Hepatocyte (in vitro differentiated cells): ENCODE data around the gene RASGEF1C. TPM values are rescaled to one million over a fixed set of nuclear protein-coding genes. Genes with fewer than 3 reads are reported as not detected.

Experiments used
- DNase-seq: peaks from one replicate; pipeline ENCODE4 v3.0.0-alpha.2; 2016; ENCODE audit warnings: low spot score
- H2AFZ ChIP-seq: fragments of 200-600 bp; sonication (generic); 2 replicates; pipeline ENCODE4 v1.6.0; 2016; ENCODE audit warnings: antibody characterized with exemption, mild to moderate bottlenecking
- H3K27ac ChIP-seq: fragments of 200-600 bp; sonication (generic); 2 replicates; pipeline ENCODE4 v1.5.1; 2016; ENCODE audit warnings: mild to moderate bottlenecking
- H3K27me3 ChIP-seq: fragments of 200-600 bp; sonication (generic); 2 replicates; pipeline ENCODE4 v1.6.1; 2016
- H3K36me3 ChIP-seq: fragments of 200-600 bp; sonication (generic); replicated peaks from 2 replicates; pipeline ENCODE4 v1.5.1; 2016; ENCODE audit warnings: low read depth; ENCODE audit not compliant: insufficient read depth
- H3K4me1 ChIP-seq: fragments of 200-600 bp; sonication (generic); 2 replicates; pipeline ENCODE4 v1.5.1; 2016; ENCODE audit warnings: mild to moderate bottlenecking, moderate library complexity; ENCODE audit not compliant: insufficient read depth
- H3K4me2 ChIP-seq: fragments of 200-600 bp; sonication (generic); 2 replicates; pipeline ENCODE4 v1.6.0; 2016
- H3K4me3 ChIP-seq: fragments of 200-600 bp; sonication (generic); 2 replicates; pipeline ENCODE4 v1.5.1; 2016; ENCODE audit warnings: mild to moderate bottlenecking
- H3K79me2 ChIP-seq: fragments of 200-600 bp; sonication (generic); 2 replicates; pipeline ENCODE4 v1.6.0; 2017; ENCODE audit warnings: mild to moderate bottlenecking
- H3K9me2 ChIP-seq: fragments of 200-600 bp; sonication (generic); replicated peaks from 2 replicates; pipeline ENCODE4 v1.6.0; 2017; ENCODE audit warnings: mild to moderate bottlenecking; ENCODE audit not compliant: insufficient read depth
- H3K9me3 ChIP-seq: fragments of 200-600 bp; sonication (generic); 2 replicates; pipeline ENCODE4 v1.5.1; 2016; ENCODE audit warnings: low read depth, mild to moderate bottlenecking
- H4K20me1 ChIP-seq: fragments of 200-600 bp; sonication (generic); 2 replicates; pipeline ENCODE4 v1.6.0; 2016; ENCODE audit warnings: mild to moderate bottlenecking; ENCODE audit not compliant: insufficient read depth, poor library complexity, severe bottlenecking
- EZH2 ChIP-seq: fragments of 200-600 bp; sonication (generic); IDR thresholded peaks from 2 replicates; pipeline ENCODE4 v1.6.1; 2016; ENCODE audit warnings: antibody characterized with exemption, mild to moderate bottlenecking, borderline replicate concordance
- EZH2phosphoT487 ChIP-seq: fragments of 200-600 bp; sonication (generic); IDR thresholded peaks from one replicate; pipeline ENCODE4 v1.6.1; 2018; ENCODE audit warnings: antibody characterized with exemption, mild to moderate bottlenecking, low read depth, moderate library complexity; ENCODE audit not compliant: unreplicated experiment, severe bottlenecking
- WGBS: methylation state at CpG from one replicate; pipeline ENCODE4 v1.1.6; 2016; ENCODE audit warnings: low lambda C conversion rate; ENCODE audit errors: missing lambda C conversion rate; 5-methylcytosine and 5-hydroxymethylcytosine counted together
- polyA plus RNA-seq: library from polyadenylated mRNA; unstranded; fragments of >200 nt; fragmentation: Nextera tagmentation; extraction: Ambion mirVana; gene quantifications from 2 replicates; pipeline ENCODE4 v1.2.1, GENCODE V29; 2016
- total RNA-seq: library from RNA; depleted of rRNA; stranded (reverse); fragments of >200 nt; gene quantifications from 2 replicates; pipeline ENCODE4 v1.2.3, GENCODE V29; 2014
- TF ChIP-seq, protein P1 (sequence below): fragments of 200-600 bp; sonication (generic); IDR thresholded peaks from 2 replicates; pipeline ENCODE4 v1.5.1; 2016; ENCODE audit warnings: antibody characterized with exemption, mild to moderate bottlenecking; ENCODE audit not compliant: poor library complexity

The RASGEF1C gene
- total and polyA plus RNA-seq, 2 experiments from 2014 or later, result not detected

DNA sequence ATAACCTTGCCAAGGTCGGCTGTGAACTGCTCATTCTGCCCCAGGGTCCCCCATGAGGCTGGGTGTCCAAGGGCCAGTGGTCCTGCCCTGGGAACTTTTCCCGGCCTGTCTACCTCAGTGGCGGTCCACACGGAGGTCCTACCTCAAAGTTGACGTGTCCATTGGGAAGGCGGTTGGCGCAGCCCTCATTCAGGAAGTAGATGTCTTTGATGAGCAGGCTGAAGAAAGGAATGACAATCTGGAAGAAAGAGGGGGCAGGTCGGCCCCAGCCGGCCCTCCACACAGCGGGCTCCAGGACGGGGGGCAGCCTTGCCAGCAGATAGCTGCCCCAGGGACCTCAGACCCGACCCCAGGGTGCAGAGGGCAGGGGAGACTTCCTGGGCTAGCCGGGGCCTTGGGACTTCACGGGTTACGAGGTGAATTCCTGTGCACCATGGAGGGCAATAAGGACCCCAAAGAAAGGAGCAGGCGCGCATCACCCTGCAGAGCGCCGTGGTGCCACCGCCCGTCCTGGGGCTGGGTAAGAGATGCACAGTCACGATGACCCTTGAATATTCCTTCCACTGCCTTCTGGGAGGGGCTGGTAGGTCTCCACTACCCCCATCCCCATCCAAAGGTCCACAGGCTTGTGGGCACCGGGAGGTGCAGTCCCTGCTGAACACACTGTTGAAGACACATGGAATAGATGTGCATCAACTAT, 94.6 kb downstream of the RASGEF1C start:
- no peaks in the 10 kb centered on the region for H3K4me1 ChIP-seq

DNA sequence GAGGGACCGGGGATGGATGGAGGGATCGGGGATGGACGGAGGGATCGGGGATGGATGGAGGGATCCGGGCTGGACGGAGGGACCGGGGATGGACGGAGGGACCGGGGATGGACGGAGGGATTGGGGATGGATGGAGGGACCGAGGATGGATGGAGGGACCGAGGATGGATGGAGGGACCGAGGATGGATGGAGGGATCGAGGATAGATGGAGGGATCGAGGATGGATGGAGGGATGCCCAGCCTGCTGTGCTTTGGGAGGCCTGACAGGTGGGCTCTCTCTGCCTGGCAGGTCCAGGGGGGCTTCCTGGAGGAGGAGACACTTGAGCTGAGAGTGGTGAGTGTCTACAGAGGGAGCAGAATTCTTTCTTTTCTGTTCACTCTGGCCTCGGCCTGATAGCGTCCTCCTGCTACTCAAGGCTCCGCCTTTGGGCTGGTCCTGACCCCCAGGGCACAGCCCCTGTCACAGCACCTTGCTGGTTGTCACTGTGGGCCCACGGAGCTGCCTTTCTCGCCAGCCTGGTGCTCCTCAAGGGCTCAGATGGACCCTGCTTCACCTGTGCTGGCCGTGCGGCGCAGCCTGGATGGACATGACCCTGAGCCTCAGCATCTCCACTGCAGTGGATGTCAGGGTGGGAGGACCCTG, 95.2 kb downstream of the RASGEF1C start:
- DNase-seq, result no peak
- H3K4me3 ChIP-seq, result no peak overlapping the region
- TF ChIP-seq, protein P1, sequence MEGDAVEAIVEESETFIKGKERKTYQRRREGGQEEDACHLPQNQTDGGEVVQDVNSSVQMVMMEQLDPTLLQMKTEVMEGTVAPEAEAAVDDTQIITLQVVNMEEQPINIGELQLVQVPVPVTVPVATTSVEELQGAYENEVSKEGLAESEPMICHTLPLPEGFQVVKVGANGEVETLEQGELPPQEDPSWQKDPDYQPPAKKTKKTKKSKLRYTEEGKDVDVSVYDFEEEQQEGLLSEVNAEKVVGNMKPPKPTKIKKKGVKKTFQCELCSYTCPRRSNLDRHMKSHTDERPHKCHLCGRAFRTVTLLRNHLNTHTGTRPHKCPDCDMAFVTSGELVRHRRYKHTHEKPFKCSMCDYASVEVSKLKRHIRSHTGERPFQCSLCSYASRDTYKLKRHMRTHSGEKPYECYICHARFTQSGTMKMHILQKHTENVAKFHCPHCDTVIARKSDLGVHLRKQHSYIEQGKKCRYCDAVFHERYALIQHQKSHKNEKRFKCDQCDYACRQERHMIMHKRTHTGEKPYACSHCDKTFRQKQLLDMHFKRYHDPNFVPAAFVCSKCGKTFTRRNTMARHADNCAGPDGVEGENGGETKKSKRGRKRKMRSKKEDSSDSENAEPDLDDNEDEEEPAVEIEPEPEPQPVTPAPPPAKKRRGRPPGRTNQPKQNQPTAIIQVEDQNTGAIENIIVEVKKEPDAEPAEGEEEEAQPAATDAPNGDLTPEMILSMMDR, result no peak
- TF ChIP-seq EZH2phosphoT487 (no peak), EZH2 (no peak)
- WGBS, result 93% methylated on average over 13 of the region's 23 CpGs
- H3K27me3 ChIP-seq, result no peaks in the 10 kb centered on the region
- no peak overlapping the region for H2AFZ ChIP-seq
- no peaks in the 10 kb centered on the region for H3K9me3 ChIP-seq
- H4K20me1 ChIP-seq, result no peaks in the 10 kb centered on the region
- H3K79me2 ChIP-seq, result no peaks in the 10 kb centered on the region
- no peak overlapping the region for H3K4me2 ChIP-seq
- H3K4me1 ChIP-seq, result no peaks in the 10 kb centered on the region
- H3K9me2 ChIP-seq, result no peaks in the 10 kb centered on the region
- no peaks in the 10 kb centered on the region for H3K36me3 ChIP-seq
- no peak overlapping the region for H3K27ac ChIP-seq

More for the DNA sequence above, 94.6 kb downstream of the RASGEF1C start:
- Histone ChIP-seq H3K4me3 (no peak overlapping the region), H3K9me2 (no peaks in the 10 kb centered on the region), H3K9me3 (no peaks in the 10 kb centered on the region), H3K4me2 (no peak overlapping the region), H4K20me1 (no peaks in the 10 kb centered on the region), H3K27ac (no peak overlapping the region), H2AFZ (no peak overlapping the region), H3K79me2 (no peaks in the 10 kb centered on the region), H3K27me3 (no peaks in the 10 kb centered on the region), H3K36me3 (no peaks in the 10 kb centered on the region)
- 94% methylated on average over 23 of the region's 23 CpGs for WGBS
- TF ChIP-seq, protein P1, result no peak
- TF ChIP-seq EZH2, result no peak
- no peak for TF ChIP-seq EZH2phosphoT487
- no peak for DNase-seq

DNA sequence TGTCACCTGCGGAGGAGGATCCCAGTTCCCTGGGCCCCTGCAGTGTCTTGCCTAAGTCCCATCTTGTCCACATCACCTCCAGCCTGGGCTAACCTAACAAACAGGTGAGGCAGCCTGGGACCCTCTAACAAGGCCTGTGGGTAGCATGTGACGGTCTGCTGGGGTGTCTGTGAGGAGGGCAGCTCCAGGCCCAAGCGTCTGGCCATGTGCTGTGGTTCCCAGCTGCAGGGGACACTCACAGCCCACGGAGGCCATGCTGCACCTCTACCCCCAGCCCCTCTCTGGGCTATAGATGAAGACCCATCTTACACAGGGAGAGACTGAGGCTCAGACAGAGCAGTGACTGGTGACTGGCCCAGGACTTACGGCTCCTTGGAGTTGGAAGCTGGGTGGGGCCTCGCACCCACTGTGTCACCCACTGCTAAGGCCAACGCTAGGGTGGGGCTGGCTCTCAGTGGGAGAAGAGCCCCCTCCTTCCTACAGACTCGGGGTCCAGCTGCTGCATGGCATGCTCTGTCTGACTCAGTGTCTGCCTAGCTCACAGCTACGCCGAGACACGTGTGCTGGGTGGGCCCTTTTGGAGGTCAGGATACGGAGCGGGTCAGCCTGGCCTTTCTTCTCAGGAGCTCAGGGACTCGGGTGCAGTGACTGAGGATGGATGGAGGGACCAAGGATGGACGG, 96.7 kb downstream of the RASGEF1C start:
- WGBS, result 78% methylated on average over 15 of the region's 15 CpGs
- H3K9me3 ChIP-seq, result no peaks in the 10 kb centered on the region
- H3K36me3 ChIP-seq, result no peaks in the 10 kb centered on the region
- no peaks in the 10 kb centered on the region for H3K4me1 ChIP-seq
- TF ChIP-seq, protein P1, result no peak
- TF ChIP-seq EZH2 (no peak), EZH2phosphoT487 (no peak)
- no peaks in the 10 kb centered on the region for H3K79me2 ChIP-seq
- DNase-seq, result no peak
- no peak overlapping the region for H3K4me2 ChIP-seq
- no peak overlapping the region for H2AFZ ChIP-seq
- no peak overlapping the region for H3K27ac ChIP-seq
- no peaks in the 10 kb centered on the region for H3K9me2 ChIP-seq
- H3K4me3 ChIP-seq, result no peak overlapping the region
- H3K27me3 ChIP-seq, result no peaks in the 10 kb centered on the region
- H4K20me1 ChIP-seq, result no peaks in the 10 kb centered on the region
